Panc1 (cell line): ENCODE results near the gene SAP30. TPM values are rescaled to one million over a fixed set of nuclear protein-coding genes. Genes with fewer than 3 reads are reported as not detected.

Experiments
- ATAC-seq: fragments of 200-7000 bp; cut with Tn5 transposase; 2 replicates; pipeline ENCODE4 v1.9.1; 2020; ENCODE audit warnings: mild to moderate bottlenecking, moderate library complexity
- BruUV-seq: library from RNA; stranded (reverse); fragments of 400-500 nt; replicated peaks from 2 replicates; lab custom pipeline; 2021; lab: Mats Ljungman, UMichigan
- CTCF ChIA-PET: fragments of 300-600 bp; sonication (Branson Sonifier 250); formaldehyde crosslinking; loops from one replicate; lab custom pipeline; 2022; ENCODE audit warnings: antibody characterized with exemption; lab: Charles Lee
- POLR2A ChIA-PET: fragments of 300-600 bp; sonication (Branson Sonifier 250); formaldehyde crosslinking; loops from one replicate; lab custom pipeline; 2022; ENCODE audit warnings: antibody characterized with exemption; lab: Charles Lee
- DNase-seq: peaks from one replicate; pipeline ENCODE4 v3.0.0-alpha.2; 2010; ENCODE audit warnings: low read depth, low spot score
- H3K27ac ChIP-seq: 2 replicates; pipeline ENCODE4 v1.5.1; 2011; ENCODE audit warnings: mild to moderate bottlenecking, low read length, inconsistent platforms
- H3K27me3 ChIP-seq: fragments of 200-500 bp; sonication (Bioruptor generic); 2 replicates; pipeline ENCODE4 v1.6.0; 2014; ENCODE audit warnings: low read length, inconsistent platforms; ENCODE audit not compliant: control insufficient read depth, insufficient read depth
- H3K36me3 ChIP-seq: fragments of 200-500 bp; sonication (Bioruptor generic); 2 replicates; pipeline ENCODE4 v1.5.1; 2014; ENCODE audit warnings: inconsistent platforms, mild to moderate bottlenecking, low read length, moderate library complexity; ENCODE audit not compliant: control insufficient read depth, insufficient read depth
- H3K4me1 ChIP-seq: 2 replicates; pipeline ENCODE4 v1.5.1; 2011; ENCODE audit warnings: inconsistent platforms, mild to moderate bottlenecking, low read length, moderate library complexity; ENCODE audit not compliant: control insufficient read depth, insufficient read depth
- H3K4me3 ChIP-seq, 2 experiments: 2 replicates each; pipeline ENCODE4 v1.5.1; 2011 to 2012; ENCODE audit warnings: low read depth in 2 of 2, low read length in 2 of 2, mild to moderate bottlenecking in 2 of 2, inconsistent platforms in 1 of 2, moderate library complexity in 1 of 2
- H3K9me3 ChIP-seq: fragments of 200-500 bp; sonication (Bioruptor generic); 2 replicates; pipeline ENCODE4 v1.5.1; 2014; ENCODE audit warnings: low read depth, mild to moderate bottlenecking, inconsistent platforms, low read length, moderate library complexity; ENCODE audit not compliant: control insufficient read depth, insufficient read depth
- POLR2AphosphoS5 ChIP-seq: IDR thresholded peaks from 2 replicates; pipeline ENCODE4 v1.6.1; 2012; ENCODE audit warnings: mild to moderate bottlenecking, low read depth, low read length, moderate library complexity
- SIN3A ChIP-seq: IDR thresholded peaks from 2 replicates; pipeline ENCODE4 v1.6.1; 2012; ENCODE audit warnings: low read depth, mild to moderate bottlenecking, low read length, moderate library complexity, borderline replicate concordance; ENCODE audit not compliant: insufficient read depth
- TCF7L2 ChIP-seq: IDR thresholded peaks from 2 replicates; pipeline ENCODE4 v1.6.1; 2011; ENCODE audit warnings: mild to moderate bottlenecking, low read depth, low read length, inconsistent platforms
- in situ Hi-C: cut with HindIII; loops from 2 replicates; pipeline ENCODE4 v1.10.0; 2016; ENCODE audit warnings: low sequenced_read_pairs, low pct_unique_long_range_greater_than_20kb
- intact Hi-C: fragments of 100-400 bp; cut with micrococcal nuclease; formaldehyde crosslinking; loops from one replicate; pipeline ENCODE4 v1.10.0; 2022; ENCODE audit not compliant: unreplicated experiment
- total RNA-seq: library from RNA; stranded (reverse); gene quantifications from one replicate; pipeline ENCODE4 v1.2.1, GENCODE V29; 2021; ENCODE audit not compliant: unreplicated experiment
- TF ChIP-seq, protein P1 (sequence below): fragments of 450-650 bp; IDR thresholded peaks from 2 replicates; pipeline ENCODE4 v1.5.1; 2017; ENCODE audit warnings: mild to moderate bottlenecking
- TF ChIP-seq, protein P2 (sequence below), 2 experiments: IDR thresholded peaks; 2 replicates each; pipeline ENCODE4 v1.6.1; 2011 to 2012; ENCODE audit warnings: low read depth in 2 of 2, control low read depth in 1 of 2, low read length in 1 of 2, mild to moderate bottlenecking in 1 of 2, moderate library complexity in 1 of 2; ENCODE audit not compliant: insufficient read depth in 1 of 2

Gene SAP30
- total RNA-seq, 1 experiment from 2014 or later = 23.4 TPM

DNA sequence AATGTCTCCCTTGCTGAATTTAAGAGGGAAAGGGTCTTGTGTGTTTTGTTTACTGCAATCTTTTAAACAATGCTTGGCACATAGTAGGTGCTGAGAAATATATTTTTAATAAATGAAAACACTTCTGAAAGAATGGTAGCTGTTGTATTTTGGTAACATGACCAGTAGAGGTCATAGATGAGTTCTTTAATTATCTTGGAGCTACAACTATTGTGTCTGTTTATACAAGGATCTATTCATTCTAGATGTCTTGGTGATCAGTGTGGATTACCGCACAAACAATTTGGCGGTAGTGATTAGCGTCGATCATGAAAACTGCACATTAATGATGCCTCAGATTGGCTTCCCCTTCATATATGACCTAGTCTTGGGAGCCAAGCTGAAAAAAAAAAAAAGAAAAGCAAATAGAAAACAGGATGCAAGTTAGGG, 49.6 kb downstream of the SAP30 start:
- ChIA-PET POLR2A (no interaction called here), CTCF (interaction anchor here (0.5 to 1.9 kb wide), 3 partner anchors 30 to 74 kb away, joined by 3 to 9 read pairs (median 3); no protein-coding TSS in a partner anchor)
- no TSS peak for BruUV-seq
- in situ Hi-C loops = no loop called here
- intact Hi-C loops = loop anchor here (2.0 kb wide), 1 partner anchor 74 kb away; no protein-coding TSS in a partner anchor
- Histone ChIP-seq H3K36me3 (no peaks in the 10 kb centered on the region), H3K4me1 (no peaks in the 10 kb centered on the region), H3K27ac (no peak overlapping the region), H3K9me3 (no peaks in the 10 kb centered on the region), H3K27me3 (no peaks in the 10 kb centered on the region), H3K4me3 (no peak overlapping the region)
- DNase-seq (peak; percentile 10), ATAC-seq (no peak)
- TF ChIP-seq SIN3A (no peak), POLR2AphosphoS5 (no peak)
- TF ChIP-seq, protein P1, sequence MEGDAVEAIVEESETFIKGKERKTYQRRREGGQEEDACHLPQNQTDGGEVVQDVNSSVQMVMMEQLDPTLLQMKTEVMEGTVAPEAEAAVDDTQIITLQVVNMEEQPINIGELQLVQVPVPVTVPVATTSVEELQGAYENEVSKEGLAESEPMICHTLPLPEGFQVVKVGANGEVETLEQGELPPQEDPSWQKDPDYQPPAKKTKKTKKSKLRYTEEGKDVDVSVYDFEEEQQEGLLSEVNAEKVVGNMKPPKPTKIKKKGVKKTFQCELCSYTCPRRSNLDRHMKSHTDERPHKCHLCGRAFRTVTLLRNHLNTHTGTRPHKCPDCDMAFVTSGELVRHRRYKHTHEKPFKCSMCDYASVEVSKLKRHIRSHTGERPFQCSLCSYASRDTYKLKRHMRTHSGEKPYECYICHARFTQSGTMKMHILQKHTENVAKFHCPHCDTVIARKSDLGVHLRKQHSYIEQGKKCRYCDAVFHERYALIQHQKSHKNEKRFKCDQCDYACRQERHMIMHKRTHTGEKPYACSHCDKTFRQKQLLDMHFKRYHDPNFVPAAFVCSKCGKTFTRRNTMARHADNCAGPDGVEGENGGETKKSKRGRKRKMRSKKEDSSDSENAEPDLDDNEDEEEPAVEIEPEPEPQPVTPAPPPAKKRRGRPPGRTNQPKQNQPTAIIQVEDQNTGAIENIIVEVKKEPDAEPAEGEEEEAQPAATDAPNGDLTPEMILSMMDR = peak; percentile 55; the same call in 1 of the 2 replicates

DNA sequence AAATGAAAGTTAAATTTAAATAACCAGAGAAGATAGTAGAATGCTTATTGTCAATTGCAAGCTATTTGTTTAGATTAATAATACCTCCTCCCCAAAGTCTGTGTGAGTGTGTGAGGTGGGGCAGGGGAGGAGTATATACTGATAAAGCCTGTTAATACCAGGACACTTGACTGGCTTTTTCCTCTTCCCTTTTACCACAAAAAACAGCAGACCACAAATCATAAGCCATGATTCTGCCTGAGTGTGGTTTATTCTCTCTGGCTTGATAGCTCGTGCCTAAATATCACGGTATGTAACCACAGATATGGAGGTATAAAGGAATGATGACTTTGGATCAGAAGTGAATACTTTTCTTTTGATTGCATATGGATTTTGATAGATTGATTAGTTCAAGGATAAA, 50.0 kb downstream of the SAP30 start:
- in situ Hi-C loops = no loop called here
- CTCF ChIA-PET = interaction anchor here (0.5 to 1.9 kb wide), 3 partner anchors 29 to 73 kb away, joined by 3 to 9 read pairs (median 3); no protein-coding TSS in a partner anchor
- POLR2A ChIA-PET = no interaction called here
- Histone ChIP-seq H3K36me3 (no peaks in the 10 kb centered on the region), H3K27me3 (no peaks in the 10 kb centered on the region), H3K9me3 (no peaks in the 10 kb centered on the region), H3K4me3 (no peak overlapping the region), H3K4me1 (no peaks in the 10 kb centered on the region), H3K27ac (no peak overlapping the region)
- TF ChIP-seq TCF7L2 (no peak), SIN3A (no peak), POLR2AphosphoS5 (no peak)
- TF ChIP-seq, protein P2, sequence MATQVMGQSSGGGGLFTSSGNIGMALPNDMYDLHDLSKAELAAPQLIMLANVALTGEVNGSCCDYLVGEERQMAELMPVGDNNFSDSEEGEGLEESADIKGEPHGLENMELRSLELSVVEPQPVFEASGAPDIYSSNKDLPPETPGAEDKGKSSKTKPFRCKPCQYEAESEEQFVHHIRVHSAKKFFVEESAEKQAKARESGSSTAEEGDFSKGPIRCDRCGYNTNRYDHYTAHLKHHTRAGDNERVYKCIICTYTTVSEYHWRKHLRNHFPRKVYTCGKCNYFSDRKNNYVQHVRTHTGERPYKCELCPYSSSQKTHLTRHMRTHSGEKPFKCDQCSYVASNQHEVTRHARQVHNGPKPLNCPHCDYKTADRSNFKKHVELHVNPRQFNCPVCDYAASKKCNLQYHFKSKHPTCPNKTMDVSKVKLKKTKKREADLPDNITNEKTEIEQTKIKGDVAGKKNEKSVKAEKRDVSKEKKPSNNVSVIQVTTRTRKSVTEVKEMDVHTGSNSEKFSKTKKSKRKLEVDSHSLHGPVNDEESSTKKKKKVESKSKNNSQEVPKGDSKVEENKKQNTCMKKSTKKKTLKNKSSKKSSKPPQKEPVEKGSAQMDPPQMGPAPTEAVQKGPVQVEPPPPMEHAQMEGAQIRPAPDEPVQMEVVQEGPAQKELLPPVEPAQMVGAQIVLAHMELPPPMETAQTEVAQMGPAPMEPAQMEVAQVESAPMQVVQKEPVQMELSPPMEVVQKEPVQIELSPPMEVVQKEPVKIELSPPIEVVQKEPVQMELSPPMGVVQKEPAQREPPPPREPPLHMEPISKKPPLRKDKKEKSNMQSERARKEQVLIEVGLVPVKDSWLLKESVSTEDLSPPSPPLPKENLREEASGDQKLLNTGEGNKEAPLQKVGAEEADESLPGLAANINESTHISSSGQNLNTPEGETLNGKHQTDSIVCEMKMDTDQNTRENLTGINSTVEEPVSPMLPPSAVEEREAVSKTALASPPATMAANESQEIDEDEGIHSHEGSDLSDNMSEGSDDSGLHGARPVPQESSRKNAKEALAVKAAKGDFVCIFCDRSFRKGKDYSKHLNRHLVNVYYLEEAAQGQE (IDR thresholded peaks at IDR 0.05; ENCODE audit: insufficient read depth in 1 of 2, low read depth in 2 of 2, low read length in 1 of 2) = no peak
- TF ChIP-seq, protein P1 = no peak
- intact Hi-C loops = loop anchor here (2.0 kb wide), 1 partner anchor 74 kb away; no protein-coding TSS in a partner anchor
- DNase-seq = no peak
- no TSS peak for BruUV-seq
- no peak for ATAC-seq
